ENCODE measurements around the gene CDC42EP2. TPM values are rescaled to one million over a fixed set of nuclear protein-coding genes. Genes with fewer than 3 reads are reported as not detected.

Gene CDC42EP2
- total RNA-seq, 1 experiment from 2014 or later = 11.9 TPM

DNA sequence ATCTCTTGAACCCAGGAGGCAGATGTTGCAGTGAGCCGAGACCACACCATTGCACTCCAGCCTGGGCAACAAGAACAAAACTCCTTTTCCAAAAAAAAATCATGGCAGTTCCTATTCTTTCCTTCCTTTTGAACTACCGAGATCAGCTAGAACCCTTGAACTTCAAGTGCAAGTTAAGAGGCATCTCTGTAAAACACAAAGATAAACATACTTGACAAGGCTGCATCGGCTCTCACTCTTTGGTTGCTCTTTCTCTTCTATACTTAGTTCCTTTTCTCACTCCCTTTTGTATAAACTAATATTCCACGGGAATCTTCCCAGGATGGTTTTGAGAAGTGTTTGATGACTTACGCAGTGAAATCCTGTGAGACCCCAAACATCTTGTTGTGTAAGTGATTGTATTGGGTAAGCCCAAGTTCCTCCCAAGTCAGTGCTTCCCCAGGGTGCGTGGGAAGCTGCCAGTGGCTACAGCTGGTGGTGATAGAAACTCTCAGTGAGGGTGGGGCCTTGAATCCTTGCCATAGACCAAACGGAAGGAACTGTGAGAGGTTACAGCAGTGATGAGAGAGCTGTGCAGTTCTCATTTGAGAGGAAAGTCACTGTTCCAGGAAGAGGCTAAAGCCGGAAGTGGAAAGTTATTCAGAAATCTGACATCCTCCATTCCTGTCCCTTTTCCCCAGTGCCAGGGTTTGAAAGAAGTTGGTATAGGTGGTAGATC lies 24.1 kb upstream of the CDC42EP2 start:
- H3K27me3 ChIP-seq (ENCODE audit: insufficient read depth, low read length) = no peaks in the 10 kb centered on the region
- no peaks in the 10 kb centered on the region for H3K9me3 ChIP-seq (ENCODE audit: control insufficient read depth, low read depth, low read length)
- no peak overlapping the region for H3K4me2 ChIP-seq (ENCODE audit: insufficient read depth, insufficient read length, low read length)
- no peak overlapping the region for H2BK120ac ChIP-seq (ENCODE audit: low read depth, low read length, poor library complexity, severe bottlenecking)
- H3K4me1 ChIP-seq (ENCODE audit: insufficient read depth, low read length) = no peaks in the 10 kb centered on the region; the same call in 1 of the 2 replicates
- no peak for DNase-seq
- peaks cover 0 to 9% of the 10 kb centered on the region in 2 experiments; a peak in 1 of 4 replicates for H3K4me1 Mint-ChIP-seq
- no peak overlapping the region for H2AFZ ChIP-seq (ENCODE audit: low read length)
- H3K23ac ChIP-seq (ENCODE audit: insufficient read length, low read depth, low read length) = no peak overlapping the region
- H3K27ac Mint-ChIP-seq = no peak overlapping the region
- no peak overlapping the region for H4K8ac ChIP-seq (replicated peaks; ENCODE audit: insufficient read length, low read depth, low read length)
- no peak overlapping the region for H3K4me3 Mint-ChIP-seq
- no peaks in the 10 kb centered on the region for H3K79me2 ChIP-seq (ENCODE audit: insufficient read depth, low read length)
- no CpG with 5 or more reads among the region's 8 CpGs for WGBS (ENCODE audit: extremely low coverage, insufficient read length, low lambda C conversion rate)
- no peaks in the 10 kb centered on the region for H3K27me3 Mint-ChIP-seq (ENCODE audit: low read depth)
- no peaks in the 10 kb centered on the region for H3K9me3 Mint-ChIP-seq
- no peak overlapping the region for H4K91ac ChIP-seq (ENCODE audit: insufficient read length, low read depth, low read length)
- H3K23me2 ChIP-seq (ENCODE audit: insufficient read length, low read depth, low read length, poor library complexity, severe bottlenecking) = no peaks in the 10 kb centered on the region
- no peak overlapping the region for H2BK15ac ChIP-seq (ENCODE audit: low read depth, low read length)
- peaks cover 39 to 96% (median 80%) of the 10 kb centered on the region in 3 experiments for H3K36me3 Mint-ChIP-seq (ENCODE audit: insufficient read depth in 1 of 3, low read depth in 3 of 3)
- no peak overlapping the region for H3K18ac ChIP-seq (ENCODE audit: insufficient read length, low read depth, low read length)
- no peak overlapping the region for H4K5ac ChIP-seq (ENCODE audit: insufficient read length, low read depth, low read length)
- H2BK12ac ChIP-seq (ENCODE audit: insufficient read length, low read depth, low read length) = no peak overlapping the region
- H2BK5ac ChIP-seq (ENCODE audit: insufficient read length, low read length) = no peak overlapping the region
- H3K14ac ChIP-seq (ENCODE audit: insufficient read depth, low read length) = no peak overlapping the region
- no peaks in the 10 kb centered on the region for H3K79me1 ChIP-seq (ENCODE audit: insufficient read depth, low read depth, low read length, poor library complexity, severe bottlenecking)
- no peak overlapping the region for H3K4ac ChIP-seq (ENCODE audit: low read depth, low read length)
- no peak overlapping the region for H3K56ac ChIP-seq (ENCODE audit: insufficient read length, low read depth, low read length)
- no peak overlapping the region for H2AK5ac ChIP-seq (ENCODE audit: insufficient read length, low read length)
- H2BK20ac ChIP-seq (ENCODE audit: low read depth, low read length, poor library complexity, severe bottlenecking) = no peak overlapping the region
- no peak for TF ChIP-seq CTCF (conservative IDR thresholded peaks at IDR 0.05)
- no peak overlapping the region for H3K9ac ChIP-seq (ENCODE audit: extremely low read depth, insufficient read length, low read length)
- H3K27ac ChIP-seq (ENCODE audit: insufficient read length, low read depth, low read length) = no peak overlapping the region
- no peaks in the 10 kb centered on the region for H4K20me1 ChIP-seq (ENCODE audit: control insufficient read depth, insufficient read depth, insufficient read length)
- no peak overlapping the region for H3T11ph ChIP-seq (ENCODE audit: low read length)

Data from H9 (cell line).